ENCODE measurements around the gene DCLK2. TPM values are rescaled to one million over a fixed set of nuclear protein-coding genes. Genes with fewer than 3 reads are reported as not detected.
A peak's percentile ranks its signal among the peaks of the same experiment; 100 is the strongest.

The DCLK2 gene
- total and polyA plus RNA-seq, 2 of the 13 experiments (the other 11 are each of a cell fraction or from before 2014, with no cell fraction given) = not detected

GRCh38 chr4:150258569-150258968, 180.3 kb downstream of the DCLK2 start (continued):
- TF ChIP-seq ZNF362 (CRISPR knock-in tag; IDR thresholded peaks at IDR 0.05; ENCODE audit: borderline replicate concordance) = no peak

GRCh38 chr4:150259861-150260567, 181.8 kb downstream of the DCLK2 start:
- Histone ChIP-seq H3K79me2 (ENCODE audit: insufficient read depth, low read length) (no peaks in the 10 kb centered on the region), H2AFZ (ENCODE audit: low read length) (no peak overlapping the region), H3K9me3 (ENCODE audit: low read length) (no peaks in the 10 kb centered on the region), H3K27ac (ENCODE audit: extremely low read length, insufficient read depth, low read length) (no peak overlapping the region), H3K4me1 (ENCODE audit: insufficient read depth, low read length) (peaks cover 54% of the 10 kb centered on the region), H3K4me3 (replicated peaks in 1 of 3; ENCODE audit: insufficient read depth in 1 of 3, low read depth in 2 of 3, low read length in 3 of 3) (no peak overlapping the region), H4K20me1 (ENCODE audit: insufficient read depth, low read length) (no peaks in the 10 kb centered on the region), H3K27me3 (ENCODE audit: control insufficient read depth in 1 of 2, insufficient read depth in 2 of 2, low read length in 2 of 2) (no peaks in the 10 kb centered on the region), H3K4me2 (ENCODE audit: low read depth, low read length) (no peak overlapping the region), H3K9ac (ENCODE audit: insufficient read depth, low read depth, low read length) (no peak overlapping the region), H3K36me3 (replicated peaks in 1 of 2; ENCODE audit: control insufficient read depth in 1 of 2, insufficient read depth in 2 of 2, low read length in 2 of 2) (peaks cover 0 to 2% of the 10 kb centered on the region in 2 experiments; a peak in 1 of 5 replicates)
- DNase-seq (ENCODE audit: low spot score) (no peak), FAIRE-seq (no peak), ATAC-seq (no peak)
- intact Hi-C loops (cut with micrococcal nuclease; ENCODE audit: unreplicated experiment) = no loop called here
- POLR2A ChIA-PET = no interaction called here
- in situ Hi-C loops (cut with HindIII; ENCODE audit: extremely low pct_ligation_motif_present, low pct_unique_long_range_greater_than_20kb) = no loop called here
- WGBS (ENCODE audit: low lambda C conversion rate) = 83% methylated on average over 8 of the region's 8 CpGs
- TF ChIP-seq ZBTB34 (CRISPR knock-in tag; IDR thresholded peaks at IDR 0.05) (no peak), ZNF576 (CRISPR knock-in tag; IDR thresholded peaks at IDR 0.05) (no peak), CTCF (CRISPR knock-in tag; IDR thresholded peaks at IDR 0.05) (0 out of 2 replicates have a peak, but pooled peaks have one; percentile 9), ZNF564 (CRISPR knock-in tag; IDR thresholded peaks at IDR 0.05) (no peak)
- CTCF ChIA-PET (ENCODE audit: low intra/inter-chr PET ratio, low total read pairs) = no interaction called here
- BruUV-seq (replicated peaks) = no TSS peak
